Measurements from ENCODE around the gene LDLRAP1. TPM values are rescaled to one million over a fixed set of nuclear protein-coding genes. Genes with fewer than 3 reads are reported as not detected.
A peak's percentile ranks its signal among the peaks of the same experiment; 100 is the strongest.

LDLRAP1 gene
- total and polyA plus RNA-seq, 9 of the 15 experiments (the other 6 are each of a cell fraction or from before 2014, with no cell fraction given), result 0.56 to 29.6 (median 16.2) TPM

DNA sequence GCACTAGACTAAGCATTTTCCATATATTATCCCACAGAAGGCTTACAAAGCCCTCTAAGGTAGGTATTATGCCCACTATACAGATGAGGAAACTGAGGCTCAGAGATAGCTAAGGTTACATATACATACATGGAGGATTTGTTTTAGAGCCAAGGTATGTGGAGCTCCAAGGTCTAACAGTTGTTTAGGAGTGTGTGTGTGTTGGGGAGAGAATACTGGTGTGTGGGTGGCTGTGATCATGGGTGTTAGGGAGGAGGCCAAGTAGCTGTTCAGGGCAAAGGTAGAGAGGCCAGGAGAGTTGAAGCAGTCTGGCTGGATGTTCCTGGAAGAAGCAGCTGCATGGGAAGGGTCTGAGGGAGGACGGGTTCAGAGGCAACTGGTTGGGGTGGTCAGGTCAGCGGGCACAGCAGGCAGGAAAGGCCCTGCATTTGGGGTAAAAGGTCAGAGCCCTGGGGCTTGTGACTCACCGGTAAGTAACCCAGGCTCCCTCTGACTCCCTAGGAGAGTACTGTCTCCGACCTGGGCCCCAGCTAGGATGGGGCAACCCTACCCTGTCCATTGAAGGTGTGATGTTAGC, 5.1 kb upstream of the LDLRAP1 start (continued):
- TF ChIP-seq, protein P1, sequence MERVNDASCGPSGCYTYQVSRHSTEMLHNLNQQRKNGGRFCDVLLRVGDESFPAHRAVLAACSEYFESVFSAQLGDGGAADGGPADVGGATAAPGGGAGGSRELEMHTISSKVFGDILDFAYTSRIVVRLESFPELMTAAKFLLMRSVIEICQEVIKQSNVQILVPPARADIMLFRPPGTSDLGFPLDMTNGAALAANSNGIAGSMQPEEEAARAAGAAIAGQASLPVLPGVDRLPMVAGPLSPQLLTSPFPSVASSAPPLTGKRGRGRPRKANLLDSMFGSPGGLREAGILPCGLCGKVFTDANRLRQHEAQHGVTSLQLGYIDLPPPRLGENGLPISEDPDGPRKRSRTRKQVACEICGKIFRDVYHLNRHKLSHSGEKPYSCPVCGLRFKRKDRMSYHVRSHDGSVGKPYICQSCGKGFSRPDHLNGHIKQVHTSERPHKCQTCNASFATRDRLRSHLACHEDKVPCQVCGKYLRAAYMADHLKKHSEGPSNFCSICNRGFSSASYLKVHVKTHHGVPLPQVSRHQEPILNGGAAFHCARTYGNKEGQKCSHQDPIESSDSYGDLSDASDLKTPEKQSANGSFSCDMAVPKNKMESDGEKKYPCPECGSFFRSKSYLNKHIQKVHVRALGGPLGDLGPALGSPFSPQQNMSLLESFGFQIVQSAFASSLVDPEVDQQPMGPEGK (CRISPR knock-in tag; IDR thresholded peaks at IDR 0.05; ENCODE audit: borderline replicate concordance), result no peak
- no peak for TF ChIP-seq NFE2 (IDR thresholded peaks at IDR 0.05; ENCODE audit: low read depth)
- TF ChIP-seq ZNF24 (IDR thresholded peaks at IDR 0.05), result no peak
- TF ChIP-seq ADNP (tag; IDR thresholded peaks at IDR 0.05), result peak; percentile 80; the same call in 1 of the 2 replicates
- no peak for TF ChIP-seq NR3C1 (CRISPR knock-in tag; IDR thresholded peaks at IDR 0.05)
- no peak for TF ChIP-seq TEAD4 (IDR thresholded peaks at IDR 0.05; ENCODE audit: low read length)
- no peak for TF ChIP-seq TEAD4 (CRISPR knock-in tag; IDR thresholded peaks at IDR 0.05; ENCODE audit: borderline replicate concordance)
- no peak for TF ChIP-seq PHF21A (IDR thresholded peaks at IDR 0.05; ENCODE audit: borderline replicate concordance, low read depth)
- TF ChIP-seq MYBL2 (IDR thresholded peaks at IDR 0.05; ENCODE audit: low read depth), result no peak
- no peak for TF ChIP-seq MYBL2 (CRISPR knock-in tag; IDR thresholded peaks at IDR 0.05; ENCODE audit: borderline replicate concordance)
- no peak for TF ChIP-seq COPS2 (conservative IDR thresholded peaks at IDR 0.05)
- TF ChIP-seq ZBTB1 (CRISPR knock-in tag; IDR thresholded peaks at IDR 0.05; ENCODE audit: borderline replicate concordance, low read depth), result no peak
- TF ChIP-seq, protein P2, sequence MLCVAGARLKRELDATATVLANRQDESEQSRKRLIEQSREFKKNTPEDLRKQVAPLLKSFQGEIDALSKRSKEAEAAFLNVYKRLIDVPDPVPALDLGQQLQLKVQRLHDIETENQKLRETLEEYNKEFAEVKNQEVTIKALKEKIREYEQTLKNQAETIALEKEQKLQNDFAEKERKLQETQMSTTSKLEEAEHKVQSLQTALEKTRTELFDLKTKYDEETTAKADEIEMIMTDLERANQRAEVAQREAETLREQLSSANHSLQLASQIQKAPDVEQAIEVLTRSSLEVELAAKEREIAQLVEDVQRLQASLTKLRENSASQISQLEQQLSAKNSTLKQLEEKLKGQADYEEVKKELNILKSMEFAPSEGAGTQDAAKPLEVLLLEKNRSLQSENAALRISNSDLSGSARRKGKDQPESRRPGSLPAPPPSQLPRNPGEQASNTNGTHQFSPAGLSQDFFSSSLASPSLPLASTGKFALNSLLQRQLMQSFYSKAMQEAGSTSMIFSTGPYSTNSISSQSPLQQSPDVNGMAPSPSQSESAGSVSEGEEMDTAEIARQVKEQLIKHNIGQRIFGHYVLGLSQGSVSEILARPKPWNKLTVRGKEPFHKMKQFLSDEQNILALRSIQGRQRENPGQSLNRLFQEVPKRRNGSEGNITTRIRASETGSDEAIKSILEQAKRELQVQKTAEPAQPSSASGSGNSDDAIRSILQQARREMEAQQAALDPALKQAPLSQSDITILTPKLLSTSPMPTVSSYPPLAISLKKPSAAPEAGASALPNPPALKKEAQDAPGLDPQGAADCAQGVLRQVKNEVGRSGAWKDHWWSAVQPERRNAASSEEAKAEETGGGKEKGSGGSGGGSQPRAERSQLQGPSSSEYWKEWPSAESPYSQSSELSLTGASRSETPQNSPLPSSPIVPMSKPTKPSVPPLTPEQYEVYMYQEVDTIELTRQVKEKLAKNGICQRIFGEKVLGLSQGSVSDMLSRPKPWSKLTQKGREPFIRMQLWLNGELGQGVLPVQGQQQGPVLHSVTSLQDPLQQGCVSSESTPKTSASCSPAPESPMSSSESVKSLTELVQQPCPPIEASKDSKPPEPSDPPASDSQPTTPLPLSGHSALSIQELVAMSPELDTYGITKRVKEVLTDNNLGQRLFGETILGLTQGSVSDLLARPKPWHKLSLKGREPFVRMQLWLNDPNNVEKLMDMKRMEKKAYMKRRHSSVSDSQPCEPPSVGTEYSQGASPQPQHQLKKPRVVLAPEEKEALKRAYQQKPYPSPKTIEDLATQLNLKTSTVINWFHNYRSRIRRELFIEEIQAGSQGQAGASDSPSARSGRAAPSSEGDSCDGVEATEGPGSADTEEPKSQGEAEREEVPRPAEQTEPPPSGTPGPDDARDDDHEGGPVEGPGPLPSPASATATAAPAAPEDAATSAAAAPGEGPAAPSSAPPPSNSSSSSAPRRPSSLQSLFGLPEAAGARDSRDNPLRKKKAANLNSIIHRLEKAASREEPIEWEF (CRISPR knock-in tag; IDR thresholded peaks at IDR 0.05), result no peak
- TF ChIP-seq CBFA2T2 (conservative IDR thresholded peaks at IDR 0.05), result no peak

All from K562 (cell line).